Tibial artery (tissue), 4 donors: ENCODE data around the gene ZNF660.
A peak's percentile ranks its signal among the peaks of the same experiment; 100 is the strongest.
"Not testable (repeated sequence)": the region's sequence is repeated elsewhere in the genome, so short reads cannot be mapped to it uniquely, and the experiment has no call there.

ENCODE experiments used
- DNase-seq, 2 donors: peaks; one replicate each; pipeline ENCODE4 v3.0.0-alpha.2; 2019
- H3K27ac ChIP-seq, 2 donors: fragments of 200-600 bp; sonication (generic) in 1 of 2; 1 replicate in 1 of 2; 2 replicates in 1 of 2; pipeline ENCODE4 v1.5.1; 2018 to 2019; ENCODE audit warnings: mild to moderate bottlenecking in 1 of 2
- H3K27me3 ChIP-seq, 2 donors: fragments of 200-600 bp; sonication (generic) in 1 of 2; one replicate each; pipeline versions ENCODE4 v1.5.1 to v1.6.0; 2016 to 2019
- H3K36me3 ChIP-seq, 3 donors: fragments of 200-600 bp; sonication (generic) in 2 of 3; one replicate each; pipeline ENCODE4 v1.5.1; 2016 to 2019; ENCODE audit warnings: mild to moderate bottlenecking in 2 of 3
- H3K4me1 ChIP-seq, 4 donors: fragments of 200-600 bp; sonication (generic) in 2 of 4; 1 replicate in 3 of 4; 2 replicates in 1 of 4; pipeline ENCODE4 v1.5.1; 2016 to 2019
- H3K4me3 ChIP-seq, 2 donors: fragments of 200-600 bp; sonication (generic) in 1 of 2; 1 replicate in 1 of 2; 2 replicates in 1 of 2; pipeline ENCODE4 v1.5.1; 2018 to 2019; ENCODE audit warnings: mild to moderate bottlenecking in 2 of 2
- H3K9me3 ChIP-seq, 3 donors: fragments of 200-600 bp; sonication (generic) in 1 of 3; one replicate each; pipeline ENCODE4 v1.5.1; 2016 to 2019
- CTCF ChIP-seq, 2 experiments: fragments of 200-600 bp in 1 of 2; fragments of 450-650 bp in 1 of 2; IDR thresholded peaks; one replicate each; pipeline ENCODE4 v1.5.1; 2017 to 2019; ENCODE audit warnings: antibody characterized with exemption in 2 of 2, mild to moderate bottlenecking in 1 of 2, moderate library complexity in 1 of 2
- intact Hi-C: fragments of 100-400 bp; cut with DNase I; formaldehyde crosslinking; loops from one replicate; pipeline ENCODE4 v1.15.0; 2023; ENCODE audit warnings: low total_unique reads

Gene ZNF660

DNA sequence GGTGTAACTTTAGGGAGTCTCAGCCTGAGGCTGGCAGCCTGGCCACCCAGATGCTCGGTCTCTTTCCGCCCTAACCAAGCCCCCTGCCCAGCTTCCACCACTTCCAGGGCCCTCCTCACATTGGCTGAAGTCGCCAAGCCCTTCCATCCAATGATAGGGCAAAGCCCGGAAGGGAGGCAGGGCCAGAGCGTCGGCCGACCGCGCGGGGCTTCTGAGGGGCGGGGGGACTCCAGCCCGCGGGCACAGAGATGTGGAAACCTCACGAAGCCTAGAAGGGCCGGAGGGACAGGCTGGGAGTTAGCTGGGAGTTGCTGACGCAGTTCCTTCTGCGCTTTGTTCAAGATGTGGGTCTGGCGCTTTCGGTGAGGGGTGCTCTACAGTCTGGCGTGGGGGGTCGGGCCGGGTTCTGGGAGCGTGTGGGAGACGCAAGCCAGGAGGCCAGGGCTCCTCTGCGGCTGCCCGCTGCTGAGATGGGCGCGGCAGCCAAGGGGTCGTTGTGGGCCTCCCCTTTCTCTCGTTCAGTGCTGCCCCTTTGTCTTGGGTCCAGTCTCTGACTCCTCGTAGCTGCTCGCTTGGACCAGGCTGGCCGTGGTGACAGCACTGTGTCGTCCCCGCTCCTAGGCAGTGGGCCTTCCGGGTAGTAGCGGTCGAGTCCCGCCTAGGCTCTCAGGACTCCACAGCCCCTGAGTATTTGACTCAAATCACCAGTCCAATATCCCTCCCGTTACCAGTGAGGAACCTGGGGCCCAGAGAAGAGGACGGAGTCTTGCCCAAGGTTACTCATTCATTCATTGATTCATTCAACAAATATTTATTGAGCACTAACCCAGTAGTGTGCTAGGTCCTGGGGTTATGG is at the start of gene ZNF660:
TSS of gene ZNF660 (plus strand) at position 319 of the 856 bp plus-strand sequence. CDS start 9,230 bp downstream, outside the sequence.
- Histone ChIP-seq H3K9me3 (peaks cover 0 to 4% (median 0%) of the 10 kb centered on the region in 3 donors), H3K4me1 (peaks cover 0 to 20% (median 14%) of the 10 kb centered on the region in 4 donors), H3K27ac (peak within 1 kb of the TSS; percentile 74 to 83), H3K36me3 (peaks cover 27 to 30% (median 29%) of the 10 kb centered on the region in 3 donors), H3K4me3 (peak within 1 kb of the TSS; percentile 69 to 73), H3K27me3 (no peaks in the 10 kb centered on the region)
- intact Hi-C loops = loop anchor here (5.0 kb wide), 1 partner anchor 37 kb away; no protein-coding TSS in a partner anchor
- TF ChIP-seq CTCF (IDR thresholded peaks at IDR 0.05) = no peak
- peak; percentile 52 to 80 for DNase-seq

DNA sequence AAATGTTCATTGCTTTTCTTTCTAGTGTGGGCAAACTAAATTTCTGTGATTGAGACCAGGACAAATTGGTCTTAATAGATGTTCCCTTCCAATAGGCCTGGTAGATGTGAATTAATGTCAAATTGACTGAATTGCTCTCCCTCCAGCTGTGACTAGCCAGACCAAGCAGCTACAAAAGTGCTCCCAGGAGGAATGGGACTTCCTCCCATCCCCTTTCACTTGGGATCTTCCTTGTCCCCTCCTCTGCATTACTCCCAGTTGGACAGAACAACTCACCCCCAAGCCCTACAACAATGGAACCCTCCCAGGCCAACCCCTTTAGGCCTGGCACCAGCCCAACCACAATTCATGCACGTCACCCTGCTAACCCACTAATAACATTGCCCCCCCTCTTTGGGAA is 49.4 kb upstream of the ZNF660 start:
- Histone ChIP-seq H3K4me3 (no peak overlapping the region), H3K27ac (no peak overlapping the region), H3K36me3 (no peaks in the 10 kb centered on the region), H3K9me3 (no peaks in the 10 kb centered on the region), H3K27me3 (peaks cover 0 to 33% of the 10 kb centered on the region in 2 donors), H3K4me1 (no peaks in the 10 kb centered on the region)
- no peak for DNase-seq
- TF ChIP-seq CTCF (IDR thresholded peaks at IDR 0.05) = no peak
- intact Hi-C loops = no loop called here

GRCh38 chr3:44544811-44545210 is 40.0 kb upstream of the ZNF660 start:
- H3K27me3 ChIP-seq = peaks cover 0 to 20% of the 10 kb centered on the region in 2 donors
- H3K36me3 ChIP-seq, DNase-seq, H3K9me3 ChIP-seq, H3K4me1 ChIP-seq, intact Hi-C loops, H3K27ac ChIP-seq, H3K4me3 ChIP-seq: not testable (repeated sequence)

GRCh38 chr3:44554626-44555592 is 29.9 kb upstream of the ZNF660 start, which contains the start of gene ZKSCAN7:
Gene ZKSCAN7, plus strand, starts transcription at chr3:44555193. Its CDS starts 1,855 bp downstream, at chr3:44557048.
- intact Hi-C loops = no loop called here
- Histone ChIP-seq H3K36me3 (peaks cover 7 to 18% (median 13%) of the 10 kb centered on the region in 3 donors), H3K4me3 (peak within 1 kb of the TSS; percentile 78 to 81), H3K9me3 (no peaks in the 10 kb centered on the region), H3K4me1 (peaks cover 0 to 16% (median 12%) of the 10 kb centered on the region in 4 donors), H3K27ac (peak within 1 kb of the TSS; percentile 85 to 89), H3K27me3 (peaks cover 0 to 25% of the 10 kb centered on the region in 2 donors)
- peak in 1 of 2 experiments; percentile 14 for TF ChIP-seq CTCF (IDR thresholded peaks at IDR 0.05)
- DNase-seq = peak; percentile 41 to 69

DNA sequence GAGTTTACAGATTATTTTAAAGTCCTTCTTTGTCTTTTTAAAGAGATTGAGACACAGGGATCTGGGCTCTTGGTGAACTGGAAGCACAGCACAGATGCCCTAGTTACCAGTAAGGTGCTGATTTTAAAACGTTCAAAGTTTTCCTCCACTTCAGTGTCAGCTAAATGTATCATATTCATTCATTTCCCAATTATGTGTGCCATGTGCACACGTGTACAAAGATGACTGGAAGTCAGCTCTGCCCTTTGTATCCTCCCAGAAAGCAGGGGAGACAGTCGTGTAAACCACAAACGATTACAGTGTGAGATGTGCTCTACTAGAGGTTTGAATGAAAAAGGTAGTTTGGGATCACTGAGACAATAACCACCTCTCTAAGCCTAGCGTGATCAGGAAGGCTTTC is 29.0 kb upstream of the ZNF660 start:
- no peaks in the 10 kb centered on the region for H3K9me3 ChIP-seq
- intact Hi-C loops = no loop called here
- no peak for DNase-seq
- H3K4me1 ChIP-seq = peaks cover 0 to 16% (median 12%) of the 10 kb centered on the region in 4 donors
- peak overlapping the region; percentile 85 to 89 for H3K27ac ChIP-seq
- peak overlapping the region; percentile 78 to 81 for H3K4me3 ChIP-seq
- TF ChIP-seq CTCF (IDR thresholded peaks at IDR 0.05) = no peak
- peaks cover 0 to 17% of the 10 kb centered on the region in 2 donors for H3K27me3 ChIP-seq
- H3K36me3 ChIP-seq = peaks cover 14 to 18% (median 18%) of the 10 kb centered on the region in 3 donors
